Bronchial epithelial cell (primary cell): ENCODE results near the gene FANK1. TPM values are rescaled to one million over a fixed set of nuclear protein-coding genes. Genes with fewer than 3 reads are reported as not detected.

Source experiments
- DNase-seq: peaks from one replicate; pipeline ENCODE4 v3.0.0-alpha.2; 2010; ENCODE audit warnings: low read depth
- FAIRE-seq: peaks from 2 replicates; lab custom pipeline; 2011; peaks lifted over from hg19 to GRCh38; lab: Jason Lieb, UNC
- H3K27me3 ChIP-seq: 2 replicates; pipeline ENCODE4 v1.5.1; 2011; ENCODE audit warnings: low read length; ENCODE audit not compliant: control insufficient read depth, insufficient read depth
- H3K36me3 ChIP-seq: 2 replicates; pipeline ENCODE4 v1.5.1; 2011; ENCODE audit warnings: low read length; ENCODE audit not compliant: control insufficient read depth, insufficient read depth
- H3K4me3 ChIP-seq: 2 replicates; pipeline ENCODE4 v1.5.1; 2011; ENCODE audit warnings: mild to moderate bottlenecking, low read depth, low read length, control low read depth
- total RNA-seq: library from RNA; depleted of rRNA; stranded (reverse); fragments of >200 nt; gene quantifications from 2 replicates; pipeline ENCODE4 v1.2.1, GENCODE V29; 2014
- TF ChIP-seq, protein P1 (sequence below): IDR thresholded peaks from 2 replicates; pipeline ENCODE4 v1.5.1; 2011; ENCODE audit warnings: mild to moderate bottlenecking, moderate library complexity, low read length, control low read depth, inconsistent platforms; ENCODE audit not compliant: insufficient read depth, severe bottlenecking

FANK1 gene
- total RNA-seq, 1 donor from 2014 or later: 2.1 TPM

DNA sequence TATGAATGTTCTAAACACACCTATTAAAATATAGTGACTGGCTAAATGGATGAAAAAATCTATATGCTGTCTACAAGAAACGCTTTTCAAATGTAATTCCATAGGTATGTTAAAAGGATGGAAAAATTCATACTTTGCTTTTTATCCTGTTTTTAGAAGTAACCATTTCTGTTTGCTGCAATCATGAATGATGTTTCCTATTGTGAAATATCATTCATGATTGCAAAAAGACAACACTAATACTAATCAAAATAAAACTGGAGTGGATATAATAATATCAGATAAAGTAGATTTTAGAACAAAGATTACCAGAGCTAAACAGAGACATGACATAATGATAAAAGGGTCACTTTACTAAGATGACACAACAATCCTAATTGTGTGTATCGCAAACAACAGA is 138.2 kb downstream of the FANK1 start:
- Histone ChIP-seq H3K4me3 (no peak overlapping the region), H3K27me3 (no peaks in the 10 kb centered on the region), H3K36me3 (no peaks in the 10 kb centered on the region)
- TF ChIP-seq, protein P1, sequence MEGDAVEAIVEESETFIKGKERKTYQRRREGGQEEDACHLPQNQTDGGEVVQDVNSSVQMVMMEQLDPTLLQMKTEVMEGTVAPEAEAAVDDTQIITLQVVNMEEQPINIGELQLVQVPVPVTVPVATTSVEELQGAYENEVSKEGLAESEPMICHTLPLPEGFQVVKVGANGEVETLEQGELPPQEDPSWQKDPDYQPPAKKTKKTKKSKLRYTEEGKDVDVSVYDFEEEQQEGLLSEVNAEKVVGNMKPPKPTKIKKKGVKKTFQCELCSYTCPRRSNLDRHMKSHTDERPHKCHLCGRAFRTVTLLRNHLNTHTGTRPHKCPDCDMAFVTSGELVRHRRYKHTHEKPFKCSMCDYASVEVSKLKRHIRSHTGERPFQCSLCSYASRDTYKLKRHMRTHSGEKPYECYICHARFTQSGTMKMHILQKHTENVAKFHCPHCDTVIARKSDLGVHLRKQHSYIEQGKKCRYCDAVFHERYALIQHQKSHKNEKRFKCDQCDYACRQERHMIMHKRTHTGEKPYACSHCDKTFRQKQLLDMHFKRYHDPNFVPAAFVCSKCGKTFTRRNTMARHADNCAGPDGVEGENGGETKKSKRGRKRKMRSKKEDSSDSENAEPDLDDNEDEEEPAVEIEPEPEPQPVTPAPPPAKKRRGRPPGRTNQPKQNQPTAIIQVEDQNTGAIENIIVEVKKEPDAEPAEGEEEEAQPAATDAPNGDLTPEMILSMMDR: no peak
- FAIRE-seq: no peak
- DNase-seq: no peak

GRCh38 chr10:126036515-126036914 is 140.2 kb downstream of the FANK1 start:
- Histone ChIP-seq H3K36me3 (no peaks in the 10 kb centered on the region), H3K4me3 (no peak overlapping the region), H3K27me3 (no peaks in the 10 kb centered on the region)
- DNase-seq (no peak), FAIRE-seq (no peak)
- TF ChIP-seq, protein P1: no peak

GRCh38 chr10:126037946-126038345 is 141.6 kb downstream of the FANK1 start:
- H3K36me3 ChIP-seq: no peaks in the 10 kb centered on the region
- H3K4me3 ChIP-seq: no peak overlapping the region
- no peaks in the 10 kb centered on the region for H3K27me3 ChIP-seq
- DNase-seq: no peak
- TF ChIP-seq, protein P1: no peak
- FAIRE-seq: no peak

DNA sequence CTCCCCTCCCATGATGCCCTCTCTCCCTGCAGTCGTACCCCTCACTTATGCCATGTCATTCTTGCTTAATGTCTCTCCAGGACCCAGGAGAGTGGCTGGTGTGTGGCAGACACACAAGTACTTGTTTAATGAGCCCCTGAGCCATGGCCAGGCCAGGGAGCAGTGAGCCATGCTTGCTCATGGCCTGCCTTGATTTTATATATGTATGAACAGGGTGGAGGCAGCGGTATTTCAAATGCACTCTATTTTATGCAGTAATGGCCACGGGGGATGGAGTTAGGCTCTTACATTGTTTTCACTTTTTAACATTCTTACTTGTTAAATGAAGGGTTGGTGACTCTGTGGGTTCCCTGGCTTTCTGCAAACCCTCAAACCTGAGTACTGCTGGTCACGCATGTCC is 144.8 kb downstream of the FANK1 start:
- FAIRE-seq: no peak
- DNase-seq: no peak

DNA sequence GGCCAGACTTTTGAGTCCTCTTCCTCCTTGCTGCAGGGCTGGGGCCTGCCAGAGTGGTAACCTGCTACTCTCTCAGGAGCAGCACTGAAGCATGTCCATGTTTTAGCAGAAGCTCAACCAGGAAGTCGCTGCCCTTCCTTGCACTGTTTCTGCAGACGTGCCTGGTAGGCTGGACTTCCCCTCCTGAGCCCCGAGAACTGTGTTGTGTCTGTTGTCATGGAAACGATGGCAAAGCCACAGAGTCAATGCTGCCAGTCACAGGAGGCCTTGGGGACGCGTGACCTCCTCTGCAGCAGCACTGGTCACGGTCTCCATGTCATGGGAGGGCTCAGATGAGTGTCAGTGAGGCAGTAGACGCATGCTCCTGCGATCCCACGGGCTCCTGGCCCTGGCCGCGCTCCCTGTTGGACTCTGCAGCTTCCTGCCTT is 145.5 kb downstream of the FANK1 start:
- no peaks in the 10 kb centered on the region for H3K27me3 ChIP-seq
- peak; percentile 38 for DNase-seq
- no peaks in the 10 kb centered on the region for H3K36me3 ChIP-seq
- peak; percentile 7 for FAIRE-seq
- H3K4me3 ChIP-seq: no peak overlapping the region
- TF ChIP-seq, protein P1: no peak

More for the DNA sequence above, 144.8 kb downstream of the FANK1 start:
- no peaks in the 10 kb centered on the region for H3K36me3 ChIP-seq
- H3K27me3 ChIP-seq: no peaks in the 10 kb centered on the region
- no peak overlapping the region for H3K4me3 ChIP-seq
- TF ChIP-seq, protein P1: no peak

- no peak overlapping the region for H3K4me3 ChIP-seq
- no peak for FAIRE-seq
- peak; percentile 52 for DNase-seq
- TF ChIP-seq, protein P1: no peak
- no peaks in the 10 kb centered on the region for H3K27me3 ChIP-seq
- H3K36me3 ChIP-seq: no peaks in the 10 kb centered on the region
Measured at GRCh38 chr10:126042354-126042753, 146.0 kb downstream of the FANK1 start.
